HG02970 (cell line): ENCODE results near the gene BLOC1S3.

Source experiments
- ATAC-seq: cut with Tn5 transposase; IDR thresholded peaks from one replicate; pipeline ENCODE4 v1.9.1; 2021; ENCODE audit warnings: mild to moderate bottlenecking, moderate library complexity, moderate number of reproducible peaks; ENCODE audit not compliant: unreplicated experiment, low FRiP score

BLOC1S3 gene

DNA sequence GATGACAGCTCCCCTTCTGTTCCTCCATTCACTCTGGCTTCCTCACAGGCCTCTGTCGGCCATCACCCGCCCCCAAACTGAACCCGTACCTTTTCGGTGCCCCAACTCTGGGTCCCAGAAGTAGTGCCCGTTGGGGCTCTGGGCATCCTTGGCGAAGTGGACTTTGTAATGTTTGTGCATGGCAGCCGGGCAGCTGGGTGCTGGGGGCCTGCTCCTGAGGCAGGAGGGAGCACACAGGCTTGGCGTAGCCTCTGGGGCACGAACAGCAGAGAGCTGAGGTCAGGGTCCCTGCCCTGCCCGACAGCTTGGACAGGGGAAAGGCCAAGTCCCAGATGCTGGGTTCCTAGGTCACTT lies 18.6 kb upstream of the BLOC1S3 start:
- no peak for ATAC-seq

DNA sequence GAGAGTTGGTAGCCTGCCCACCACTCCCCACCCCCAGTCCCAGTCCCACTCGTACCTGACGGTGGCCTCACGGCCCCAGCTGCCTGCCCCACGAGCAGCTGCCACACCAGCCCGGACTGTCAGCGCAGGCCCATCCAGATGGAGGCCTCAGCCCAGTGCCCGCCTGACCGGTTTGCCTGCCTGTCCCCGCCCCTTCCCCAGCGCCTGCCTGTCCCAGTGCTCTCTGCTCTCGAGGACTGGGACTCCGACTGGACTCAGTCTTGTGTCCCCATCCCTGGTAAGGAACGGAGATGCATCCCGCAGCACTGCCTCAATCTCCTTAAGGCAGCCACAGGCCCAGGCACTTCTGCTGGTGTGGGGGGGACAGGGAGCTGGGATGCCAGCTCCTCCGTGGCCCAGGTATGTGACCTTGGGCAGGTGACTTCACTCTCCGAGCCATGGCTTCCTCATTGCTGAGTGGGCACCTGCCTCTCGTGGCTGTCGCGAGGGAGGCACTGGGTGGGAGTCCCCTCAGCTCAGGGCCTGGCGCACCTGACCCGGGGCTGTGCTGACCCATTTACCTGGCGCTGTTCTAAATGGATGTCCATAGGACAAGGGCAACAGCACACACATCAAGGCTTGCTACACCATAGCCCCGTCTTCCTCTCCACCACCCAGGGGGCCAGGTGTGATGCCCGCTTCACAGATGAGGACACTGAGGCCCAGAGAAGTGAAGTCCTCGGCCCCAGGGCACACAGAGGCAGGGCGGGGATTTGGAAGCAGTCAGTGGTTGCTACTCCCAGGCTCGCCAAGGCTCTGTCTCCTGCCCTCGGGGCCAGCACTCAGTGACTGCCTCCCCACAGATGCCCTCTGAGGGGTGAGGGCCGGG lies 17.5 kb upstream of the BLOC1S3 start, which contains the start of gene NKPD1:
TSS of gene NKPD1 (minus strand) at position 113 of the 868 bp plus-strand sequence. CDS start 832 bp downstream, outside the sequence.
- ATAC-seq = no peak

DNA sequence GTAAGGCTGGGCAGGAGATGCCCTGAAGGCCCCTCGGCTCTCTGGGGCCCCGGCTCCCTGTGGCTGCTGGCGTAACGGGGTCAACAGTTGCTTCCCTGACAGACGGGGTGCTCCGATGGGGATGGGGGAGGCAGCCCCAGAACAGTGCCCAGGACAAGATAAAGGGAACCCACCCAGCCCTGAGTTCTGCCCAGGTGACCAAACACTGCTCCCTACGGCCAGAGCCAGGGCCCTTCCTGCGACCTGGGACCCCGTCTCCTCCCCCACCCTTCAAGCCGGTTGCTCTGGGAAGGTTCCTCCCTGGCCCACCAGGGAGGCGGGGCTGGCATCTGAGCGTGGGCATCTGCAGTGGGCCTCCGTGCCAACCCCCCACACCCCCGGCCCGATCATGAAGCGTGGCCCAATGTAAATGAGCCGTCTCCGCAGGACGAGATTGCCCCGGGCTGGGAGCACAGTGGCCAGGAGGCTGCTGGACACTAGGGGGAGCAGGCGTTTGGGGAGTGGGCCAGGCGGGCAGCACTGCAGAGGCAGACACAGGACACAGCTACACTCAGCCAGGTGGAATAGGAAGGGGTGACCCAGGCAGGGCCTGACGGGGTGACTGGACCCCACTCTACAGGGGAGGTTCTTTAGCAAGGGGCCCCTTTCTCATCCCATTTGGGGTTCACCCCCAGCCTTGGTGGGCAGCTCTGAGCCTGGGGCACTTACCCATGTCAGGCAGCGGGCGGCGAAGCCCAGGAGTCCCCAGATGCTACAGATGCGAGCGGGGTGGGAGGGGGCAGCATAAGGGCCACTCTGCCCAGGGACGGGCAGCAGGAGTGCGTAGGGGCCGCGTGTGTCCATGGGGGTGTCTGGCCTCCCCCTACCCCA lies 16.6 kb upstream of the BLOC1S3 start:
- ATAC-seq = no peak

DNA sequence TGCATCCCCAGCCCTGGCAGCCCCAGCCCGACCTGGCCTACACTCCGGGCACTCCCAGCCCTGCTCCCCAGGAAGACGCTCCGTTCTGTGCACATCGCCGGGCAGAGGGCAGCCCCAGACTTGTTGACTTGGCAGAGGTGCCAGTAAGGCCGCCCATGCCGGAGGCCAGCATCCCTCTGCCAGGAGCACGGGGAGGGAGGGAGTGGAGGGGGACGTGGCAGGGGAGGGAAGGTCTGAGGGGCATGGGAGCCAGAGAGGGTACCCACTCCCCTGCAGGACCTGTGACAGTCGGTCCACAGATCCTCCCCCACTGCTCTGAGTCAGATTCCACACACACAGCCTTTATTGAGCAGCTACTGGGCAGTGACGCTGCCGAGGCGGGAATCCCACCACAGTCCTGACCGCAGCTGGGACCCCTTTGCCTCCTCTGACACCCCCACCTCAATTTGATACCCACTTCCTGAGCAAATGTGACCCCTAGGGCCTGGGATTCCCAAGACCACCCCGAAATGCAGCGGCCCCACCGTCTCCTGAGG lies 15.9 kb upstream of the BLOC1S3 start:
- no peak for ATAC-seq

DNA sequence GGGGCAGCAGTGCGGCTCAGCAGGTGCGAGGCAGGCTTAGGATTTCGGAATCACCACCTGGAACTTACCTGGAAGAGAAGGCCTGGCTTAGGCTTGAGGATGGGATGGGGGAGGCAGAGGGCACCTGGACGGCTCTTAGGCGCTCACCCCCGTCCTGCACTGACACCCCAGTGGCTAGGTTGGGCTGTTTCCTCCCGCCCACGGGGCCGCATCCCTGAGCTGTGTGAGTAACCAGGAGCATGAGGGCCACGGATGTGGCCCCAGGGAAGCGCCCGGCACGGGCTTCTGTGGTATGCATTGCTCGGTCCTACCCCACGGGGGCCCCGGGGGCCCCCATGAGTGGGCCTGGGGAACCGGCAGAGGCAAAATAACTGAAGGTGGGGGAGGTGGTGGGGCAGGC lies 15.4 kb upstream of the BLOC1S3 start:
- ATAC-seq = no peak

DNA sequence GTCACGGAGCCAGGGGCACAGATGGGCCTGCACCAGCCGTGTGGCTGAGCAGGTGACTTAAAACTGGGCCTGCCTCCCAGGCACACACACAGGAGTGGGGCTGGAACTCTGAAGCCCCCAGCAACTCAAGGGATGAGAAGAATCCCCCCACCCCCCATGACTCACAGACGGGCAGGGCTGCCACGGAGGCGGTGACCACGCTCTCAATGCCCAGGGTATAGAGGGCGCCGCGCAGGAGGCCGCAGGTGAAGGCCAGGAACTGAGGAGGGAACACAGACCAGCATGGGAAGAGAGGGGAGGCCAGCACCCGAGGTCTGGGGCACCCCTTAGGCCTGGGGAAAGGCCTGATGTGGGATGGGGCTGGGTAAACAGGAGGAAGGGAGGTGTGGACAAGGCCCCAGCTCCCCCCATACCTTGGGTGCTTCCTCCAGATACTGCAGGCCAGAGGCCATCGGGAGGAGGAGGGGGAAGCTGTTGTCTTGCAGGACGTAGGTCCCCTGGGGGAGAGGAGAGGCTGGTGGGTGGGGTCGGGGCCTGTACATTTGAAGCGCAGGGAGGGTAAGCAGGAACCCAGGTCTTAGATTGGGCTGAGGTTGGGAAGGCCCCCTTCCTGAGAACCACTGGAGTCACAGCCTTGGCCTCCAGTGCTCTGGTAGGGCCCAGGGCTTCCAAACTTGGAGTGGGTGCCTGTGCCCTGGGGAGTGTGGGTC lies 14.7 kb upstream of the BLOC1S3 start:
- ATAC-seq = no peak

DNA sequence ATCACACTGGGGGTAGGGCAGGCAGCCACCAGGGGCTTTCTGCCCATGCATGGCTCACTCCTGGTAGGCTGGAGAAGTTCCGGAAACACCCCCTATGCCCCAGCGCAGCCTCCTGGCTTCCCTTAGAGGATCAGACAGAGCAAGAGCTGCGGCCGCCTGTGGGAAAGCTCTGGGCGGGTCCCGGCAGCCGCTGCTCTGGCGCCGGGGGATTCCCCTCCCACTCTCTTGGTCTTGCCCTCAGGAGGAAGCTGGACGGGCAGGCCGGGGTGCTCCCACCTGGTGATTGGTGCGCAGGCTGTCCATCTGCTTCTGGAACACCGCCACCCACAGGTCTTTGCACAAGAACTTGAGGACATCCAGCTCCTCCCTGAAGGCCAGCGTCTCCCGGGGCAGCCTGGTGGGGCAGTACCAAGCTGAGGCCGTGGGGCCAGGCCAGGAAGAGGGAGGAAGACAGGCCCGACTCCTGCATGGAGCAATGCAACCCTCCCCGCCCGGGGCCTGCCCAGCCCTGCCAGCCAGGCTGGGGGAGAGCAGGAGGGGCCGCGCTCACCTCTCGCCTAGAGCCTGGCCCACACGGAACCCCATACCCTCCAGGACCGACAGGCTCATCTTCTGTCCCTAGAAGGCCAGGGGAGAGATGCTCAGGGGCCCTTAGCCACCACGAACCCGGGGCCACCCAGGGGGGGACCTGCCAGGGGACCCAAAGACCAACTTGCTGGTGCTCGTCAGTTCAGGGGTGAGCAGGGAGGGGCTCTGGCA lies 13.8 kb upstream of the BLOC1S3 start:
- no peak for ATAC-seq

DNA sequence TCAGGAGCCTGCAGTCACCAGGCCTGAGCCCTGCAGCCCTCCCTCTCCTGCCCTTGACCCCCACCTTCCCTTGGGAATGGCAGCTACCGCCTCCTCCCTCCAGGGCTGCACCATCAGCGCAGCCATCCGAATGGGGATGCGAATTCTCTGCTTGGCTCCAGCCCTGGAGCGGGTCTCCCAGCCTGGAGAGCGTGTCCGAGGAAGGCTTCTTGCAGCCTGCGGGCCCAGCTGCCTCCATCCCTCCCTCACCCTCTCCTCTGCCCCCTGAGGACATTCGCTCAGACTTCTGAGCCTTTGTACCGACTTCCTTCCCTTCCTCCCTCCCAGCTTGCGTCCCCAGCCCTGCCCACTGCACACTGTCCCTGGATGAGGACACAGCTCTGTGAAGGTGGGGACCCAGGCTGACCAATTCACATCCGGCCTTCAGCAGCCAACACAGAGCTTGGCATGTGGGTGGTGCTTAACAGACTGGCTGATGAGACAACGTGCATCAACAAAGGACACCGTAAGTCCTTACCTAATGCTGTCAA lies 11.8 kb upstream of the BLOC1S3 start:
- no peak for ATAC-seq

DNA sequence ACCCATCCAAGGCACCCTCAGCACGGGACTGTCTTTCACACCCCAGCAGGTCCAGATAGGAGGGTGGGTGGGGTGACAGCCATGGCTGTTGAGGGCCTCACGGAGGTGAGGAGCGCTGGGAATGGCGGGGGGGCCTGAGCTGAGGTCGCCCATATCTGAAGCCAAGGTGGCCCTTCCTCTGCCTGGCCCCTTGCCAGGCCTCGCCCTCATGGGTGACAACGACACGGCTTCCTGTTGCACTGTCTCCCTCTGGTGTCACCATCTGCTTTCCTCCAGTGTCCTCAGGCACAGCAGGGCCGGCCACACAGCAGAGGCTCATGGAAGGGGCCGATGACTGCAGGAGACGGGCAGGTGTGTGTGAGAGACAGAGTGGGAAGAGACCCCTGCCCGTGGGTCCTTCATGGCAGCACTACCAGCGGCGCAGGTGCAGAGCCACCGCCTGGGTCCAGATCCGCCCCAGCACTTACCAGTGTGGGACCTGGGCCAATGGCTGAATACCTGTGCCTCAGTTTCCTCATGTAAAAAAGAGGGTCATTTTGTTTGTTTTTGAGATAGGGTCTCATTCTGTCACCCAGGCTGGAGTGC lies 9.7 kb upstream of the BLOC1S3 start:
- ATAC-seq = no peak

DNA sequence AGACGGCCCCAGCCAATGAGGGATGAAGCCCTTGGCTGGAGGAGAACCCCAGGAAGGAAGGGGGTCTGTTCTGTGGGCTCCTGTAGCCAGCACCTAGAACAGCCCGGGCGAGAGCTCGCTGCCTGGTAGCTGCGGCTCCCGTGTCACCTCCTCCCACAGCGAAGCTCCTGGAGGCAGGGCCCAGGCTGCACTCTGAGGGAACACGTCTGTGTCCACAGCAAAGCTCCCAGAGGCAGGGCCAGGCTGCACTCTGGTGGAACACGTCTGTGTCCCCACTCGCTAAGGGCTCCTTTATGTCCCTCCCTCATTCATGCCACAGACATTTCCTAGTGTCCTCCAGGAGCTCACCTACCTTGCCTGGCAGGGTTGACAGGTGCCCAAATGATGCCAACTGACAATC lies 9.0 kb upstream of the BLOC1S3 start:
- ATAC-seq = no peak

DNA sequence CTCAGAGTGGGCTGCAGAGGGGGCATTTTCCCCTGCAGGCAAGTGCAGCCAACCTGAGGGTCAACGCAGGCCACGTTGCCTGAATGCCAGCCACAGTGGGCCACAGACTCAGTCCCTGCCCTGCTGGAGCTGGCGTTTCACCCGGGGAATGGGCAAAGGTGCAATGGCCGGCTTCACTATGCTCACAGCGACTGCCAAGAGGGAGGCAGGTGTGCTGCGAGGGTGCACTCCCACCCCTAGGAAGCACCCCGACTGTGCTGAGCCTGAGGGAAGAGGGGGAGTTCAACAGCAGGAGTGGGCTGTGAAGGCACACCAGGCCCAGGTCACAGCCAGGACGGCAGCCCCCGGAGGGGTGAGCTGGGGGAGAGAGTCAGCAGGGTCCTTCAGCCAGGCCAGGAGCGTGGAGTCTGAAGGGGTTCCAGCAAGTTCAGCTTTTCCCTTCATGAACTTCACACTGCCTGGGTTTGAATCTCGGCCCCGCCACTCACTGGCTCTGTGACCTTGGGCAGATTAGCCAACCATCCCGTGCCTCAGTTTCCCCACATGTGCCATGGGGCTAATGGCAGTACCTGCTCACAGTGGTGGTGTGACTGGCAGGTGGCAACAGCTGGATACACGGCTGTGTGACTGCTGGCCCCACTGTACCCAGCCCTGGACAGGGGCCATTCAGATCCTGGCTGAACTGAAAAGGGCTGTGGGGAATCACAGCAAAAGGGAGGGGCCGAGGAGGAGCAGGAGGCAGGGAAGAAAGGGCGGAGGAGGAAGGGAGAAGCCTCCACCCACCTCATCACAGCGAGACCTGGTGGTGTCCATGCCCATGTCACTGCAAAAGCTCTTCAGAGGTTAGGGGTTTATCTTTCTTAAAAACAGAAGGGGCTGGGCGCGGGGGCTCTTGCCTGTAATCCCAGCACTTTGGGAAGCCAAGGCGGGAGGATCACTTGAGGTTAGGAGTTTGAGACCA lies 8.2 kb upstream of the BLOC1S3 start:
- ATAC-seq = no peak

DNA sequence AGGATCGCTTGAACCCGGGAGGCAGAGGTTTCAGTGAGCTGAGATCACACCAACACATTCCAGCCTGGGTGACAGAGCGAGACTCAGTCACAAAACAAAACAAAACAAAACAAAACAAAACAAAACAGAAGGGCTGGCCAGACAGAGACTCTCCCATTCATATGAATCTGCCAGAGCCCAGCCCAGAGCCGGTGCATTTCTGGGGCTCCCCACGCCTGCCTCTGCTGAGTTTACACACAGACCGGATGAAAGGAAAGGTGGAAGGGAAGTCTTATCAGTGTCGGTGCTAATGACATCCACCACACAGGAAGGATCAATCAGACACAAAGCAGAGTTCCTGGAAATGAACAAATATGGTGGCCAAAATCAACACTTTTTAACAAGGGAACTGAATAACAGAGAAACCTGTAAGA lies 7.4 kb upstream of the BLOC1S3 start:
- no peak for ATAC-seq

DNA sequence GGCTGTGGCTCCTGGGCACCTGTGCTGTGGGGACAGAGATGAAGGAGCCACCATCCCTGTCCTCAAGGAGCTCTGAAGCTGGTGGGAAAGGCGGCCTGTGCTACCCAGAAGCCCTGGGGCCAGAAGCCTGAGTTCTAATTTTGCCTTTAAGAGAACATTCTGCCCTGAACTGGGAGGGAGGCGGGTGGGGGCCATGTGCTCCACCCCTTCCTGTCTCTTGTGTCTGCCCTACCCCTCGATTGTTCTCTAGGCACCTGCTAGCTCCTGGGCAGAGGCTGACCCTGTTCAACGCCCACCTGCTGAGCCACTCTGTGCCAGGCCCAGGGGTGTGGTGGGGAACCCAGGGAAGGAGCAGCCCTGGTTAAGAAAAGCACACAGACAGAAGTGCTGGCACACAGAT lies 6.4 kb upstream of the BLOC1S3 start:
- ATAC-seq = no peak

DNA sequence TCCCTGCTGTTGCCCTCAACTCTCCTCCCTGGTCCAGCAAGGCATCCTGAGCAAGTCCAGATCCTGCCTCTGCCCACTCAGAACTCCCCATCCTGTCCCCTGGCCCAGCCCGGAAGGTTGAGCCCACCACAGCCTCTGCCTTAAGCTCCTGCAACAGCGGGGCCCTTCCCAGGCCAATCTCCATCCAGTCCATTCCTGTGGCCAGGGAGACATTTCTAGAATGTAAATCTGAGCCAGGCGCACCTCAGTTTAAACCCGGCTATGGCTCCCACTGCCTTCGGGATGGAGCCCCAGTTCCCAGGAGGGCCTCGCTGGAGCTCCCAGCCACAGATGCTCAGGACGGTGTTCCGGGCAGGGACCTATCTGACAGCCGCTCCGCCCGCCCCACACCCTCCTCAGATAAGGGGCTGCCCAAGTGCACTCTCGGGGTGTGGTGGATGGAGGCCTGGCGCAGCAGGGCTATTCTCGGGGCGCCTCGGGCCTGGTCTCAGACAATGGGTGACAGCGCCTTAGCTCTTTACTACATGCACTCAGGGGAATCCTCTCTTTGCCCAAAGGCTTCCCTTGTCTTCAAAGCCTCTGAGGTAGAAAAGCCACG lies 5.9 kb upstream of the BLOC1S3 start:
- no peak for ATAC-seq

DNA sequence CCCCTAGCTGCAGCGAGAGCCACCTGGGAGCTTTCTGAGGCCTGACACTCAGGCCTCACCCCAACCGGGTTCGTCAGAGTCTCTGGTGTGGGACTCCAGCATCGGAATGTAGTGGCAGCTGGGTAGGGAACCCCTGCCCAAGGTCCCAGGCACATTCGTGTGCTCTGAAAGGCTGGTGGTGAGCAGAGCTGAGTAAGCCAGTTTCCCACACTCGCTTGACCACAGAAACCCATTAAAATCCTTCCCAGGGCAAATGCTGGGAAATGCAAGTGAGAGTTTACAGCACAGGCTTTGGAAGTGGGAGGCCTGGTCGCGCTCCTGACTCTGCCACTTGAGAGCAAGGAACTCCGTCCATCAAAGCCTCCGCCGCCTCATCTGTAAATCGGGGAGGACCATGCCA lies 4.8 kb upstream of the BLOC1S3 start:
- no peak for ATAC-seq

DNA sequence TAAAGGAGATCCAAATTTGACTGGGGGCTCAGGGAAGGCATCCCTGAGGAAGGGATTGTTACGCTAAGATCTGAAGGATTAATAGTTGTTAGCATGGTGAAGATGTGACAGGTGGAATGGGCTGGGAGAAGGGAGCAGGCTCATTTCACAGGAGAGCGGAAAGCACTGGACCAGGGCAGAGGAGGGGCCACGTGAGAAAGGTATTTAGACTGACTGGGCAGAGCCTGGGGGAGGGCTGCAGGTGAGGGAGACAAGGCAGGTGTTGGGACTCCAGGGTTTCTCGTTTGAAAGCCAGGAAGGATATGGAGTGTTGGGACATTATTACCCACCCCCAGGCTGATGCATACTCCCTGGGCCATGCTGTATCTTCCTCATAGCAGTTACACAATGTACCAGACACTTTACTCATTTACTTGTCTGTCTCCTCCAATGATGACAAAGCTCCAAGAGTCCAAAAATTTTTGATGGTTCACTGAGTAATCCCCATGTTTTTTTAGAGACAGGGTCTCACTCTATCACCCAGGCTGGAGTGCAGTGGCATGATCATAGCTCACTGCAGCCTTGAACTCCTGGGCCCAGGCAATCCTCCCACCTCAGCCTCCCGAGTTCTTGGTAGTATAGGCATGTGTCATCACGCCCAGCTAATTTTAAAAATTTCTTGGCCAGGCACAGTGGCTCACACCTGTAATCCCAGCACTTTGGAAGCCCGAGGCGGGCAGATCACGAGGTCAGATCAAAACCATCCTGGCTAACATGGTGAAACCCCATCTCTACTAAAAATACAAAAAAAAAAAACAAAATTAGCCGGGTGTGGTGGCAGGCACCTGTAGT lies 2.9 kb upstream of the BLOC1S3 start:
- no peak for ATAC-seq

DNA sequence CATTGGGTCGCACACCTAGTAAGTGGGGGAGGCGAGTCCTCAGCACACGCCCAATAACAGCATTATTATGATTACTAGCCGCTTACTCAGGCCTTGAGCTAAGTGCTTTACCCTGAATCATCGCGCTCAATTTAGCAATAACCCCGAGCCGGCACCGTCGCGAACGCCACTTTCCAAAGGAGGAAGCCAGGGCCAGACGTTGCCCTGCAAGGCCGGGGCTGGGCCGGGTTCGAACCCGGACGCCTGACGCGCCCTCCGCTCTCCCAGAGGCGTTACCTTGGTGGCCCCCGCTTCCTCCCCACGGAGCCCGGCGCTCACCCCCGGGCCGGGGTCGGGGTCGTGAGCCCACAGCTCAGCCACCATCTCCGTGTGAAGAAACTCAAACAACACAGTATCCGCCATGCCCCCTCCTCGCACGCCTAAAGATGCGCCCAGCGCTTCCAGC lies 745 bp upstream of the BLOC1S3 start, which contains the start of gene TRAPPC6A:
TSS of gene TRAPPC6A (minus strand) at position 421 of the 445 bp plus-strand sequence. CDS start at position 402, 19 bp downstream.
- ATAC-seq = no peak
